Prostate gland (tissue), 2 donors: ENCODE data around the gene ARPIN.

Source experiments
- CTCF ChIP-seq, 4 experiments: fragments of 200-600 bp in 2 of 4; fragments of 450-650 bp in 2 of 4; sonication (generic) in 2 of 4; IDR thresholded peaks; 1 replicate in 3 of 4; 2 replicates in 1 of 4; pipeline ENCODE4 v1.5.1; 2016 to 2019; ENCODE audit warnings: antibody characterized with exemption in 4 of 4, mild to moderate bottlenecking in 2 of 4, moderate library complexity in 2 of 4
- POLR2A ChIP-seq: fragments of 450-650 bp; IDR thresholded peaks from one replicate; pipeline ENCODE4 v1.6.1; 2016; ENCODE audit warnings: antibody characterized with exemption, mild to moderate bottlenecking

DNA sequence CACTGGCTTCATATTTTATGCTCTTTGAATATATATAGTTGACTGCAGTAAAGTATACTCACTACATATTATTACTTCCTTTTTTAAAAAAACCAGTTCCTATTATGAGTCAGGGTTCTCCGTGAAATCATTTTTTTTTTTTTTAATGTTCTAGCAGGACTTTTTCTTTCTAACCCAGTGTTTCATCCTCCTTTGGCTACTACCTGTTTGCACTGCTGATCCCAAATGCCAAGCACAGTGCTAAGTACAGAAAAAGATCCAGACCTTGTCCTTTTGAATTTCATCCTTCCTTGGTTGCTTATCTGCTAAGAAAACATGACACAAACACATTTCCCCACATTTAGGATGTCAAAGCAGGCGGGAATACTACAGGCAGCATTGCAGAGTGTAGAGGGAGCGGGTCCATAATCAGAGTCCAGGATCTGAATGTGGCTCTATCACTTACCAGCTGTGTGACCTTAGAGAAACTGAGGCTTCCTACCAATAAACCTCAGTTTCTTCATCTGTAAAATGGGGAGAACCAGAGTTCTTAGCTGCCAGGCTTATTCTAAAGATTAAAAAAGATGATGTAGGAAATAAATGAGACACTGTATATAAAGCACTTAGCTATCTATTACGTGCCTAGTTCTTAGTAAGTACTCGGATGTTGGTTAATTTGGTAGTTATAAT is 60.9 kb downstream of the ARPIN start:
- no peak for TF ChIP-seq POLR2A
- TF ChIP-seq CTCF (IDR thresholded peaks at IDR 0.05), result no peak
